ENCODE data around the gene EPB41L2.

The EPB41L2 gene

DNA sequence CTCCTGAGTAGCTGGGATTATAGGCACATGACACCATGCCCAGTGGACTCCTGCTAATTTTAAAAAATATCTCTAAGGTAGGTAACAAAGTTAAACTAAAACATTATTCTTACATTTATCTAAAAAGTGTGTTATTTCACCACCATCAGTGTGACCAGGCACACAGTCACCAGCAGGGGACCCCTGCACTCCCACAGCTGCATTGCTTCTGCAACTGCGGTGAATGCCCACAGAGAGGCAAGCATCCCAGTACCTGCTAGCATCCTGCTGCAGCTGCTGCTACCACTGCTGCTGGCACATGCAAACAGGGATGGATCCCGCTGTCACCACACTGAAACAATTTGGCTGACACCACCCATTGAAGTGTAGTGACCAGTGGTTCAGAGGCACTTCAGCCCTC, 21.9 kb upstream of the EPB41L2 start:
- H3K27ac ChIP-seq, result no peak overlapping the region
- no peak overlapping the region for H3K4me3 ChIP-seq
- TF ChIP-seq Cebpa-rat (IDR thresholded peaks at IDR 0.05), result no peak
- H3K9ac ChIP-seq, result no peak overlapping the region
- no peaks in the 10 kb centered on the region for H3K36me3 ChIP-seq
- no peak overlapping the region for H3K4me2 ChIP-seq
- peaks cover 19% of the 10 kb centered on the region for H3K9me3 ChIP-seq
- H3K27me3 ChIP-seq, result no peaks in the 10 kb centered on the region
- no peaks in the 10 kb centered on the region for H4K20me1 ChIP-seq
- peaks cover 4% of the 10 kb centered on the region for H3K4me1 ChIP-seq

DNA sequence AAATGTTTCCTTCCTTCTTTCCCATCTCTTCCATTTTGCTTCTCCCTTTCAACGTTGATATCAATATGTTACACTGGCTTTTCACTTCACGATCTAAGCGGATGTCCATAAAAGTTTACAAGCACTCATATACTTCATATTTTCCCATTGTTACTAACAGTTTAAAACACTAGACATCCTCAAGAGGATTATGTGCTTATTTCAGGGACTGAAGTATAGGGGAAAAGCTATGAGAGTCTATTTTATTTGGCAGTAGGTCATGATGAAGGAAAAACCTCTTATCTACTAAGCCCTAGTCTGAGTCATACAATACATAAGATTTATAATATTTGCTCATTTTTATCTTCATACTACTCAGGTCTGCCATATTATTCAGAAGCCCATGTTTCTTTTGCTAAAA, 20.6 kb upstream of the EPB41L2 start:
- H3K27me3 ChIP-seq, result no peaks in the 10 kb centered on the region
- no peaks in the 10 kb centered on the region for H3K4me1 ChIP-seq
- no peak overlapping the region for H3K4me3 ChIP-seq
- H3K9ac ChIP-seq, result no peak overlapping the region
- no peaks in the 10 kb centered on the region for H3K36me3 ChIP-seq
- H3K4me2 ChIP-seq, result no peak overlapping the region
- H4K20me1 ChIP-seq, result no peaks in the 10 kb centered on the region
- peaks cover 19% of the 10 kb centered on the region for H3K9me3 ChIP-seq
- no peak overlapping the region for H3K27ac ChIP-seq
- no peak for TF ChIP-seq Cebpa-rat (IDR thresholded peaks at IDR 0.05)

DNA sequence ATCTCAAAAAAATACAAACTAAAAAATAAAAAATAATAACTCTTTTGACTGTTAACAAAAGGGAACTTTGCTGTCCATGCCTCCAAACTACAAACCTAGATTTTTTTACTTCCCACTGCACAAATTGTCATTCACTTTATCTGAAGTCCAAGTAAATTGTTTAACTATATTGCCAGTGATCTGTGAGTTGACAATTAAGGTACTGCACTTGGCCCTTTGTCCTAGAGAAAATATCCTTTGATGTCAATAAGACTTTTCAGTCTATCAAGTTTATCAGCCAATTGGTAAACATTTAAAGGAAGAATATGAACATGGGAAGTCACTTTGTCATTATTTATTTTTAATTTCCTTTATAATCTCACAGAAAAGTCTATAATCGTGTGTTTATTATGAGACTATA, 19.3 kb upstream of the EPB41L2 start:
- Histone ChIP-seq H3K27me3 (no peaks in the 10 kb centered on the region), H3K36me3 (no peaks in the 10 kb centered on the region), H3K4me1 (no peaks in the 10 kb centered on the region), H3K9ac (no peak overlapping the region), H3K4me2 (no peak overlapping the region), H3K4me3 (no peak overlapping the region), H3K9me3 (peaks cover 17% of the 10 kb centered on the region), H4K20me1 (no peaks in the 10 kb centered on the region), H3K27ac (no peak overlapping the region)
- no peak for TF ChIP-seq Cebpa-rat (IDR thresholded peaks at IDR 0.05)

DNA sequence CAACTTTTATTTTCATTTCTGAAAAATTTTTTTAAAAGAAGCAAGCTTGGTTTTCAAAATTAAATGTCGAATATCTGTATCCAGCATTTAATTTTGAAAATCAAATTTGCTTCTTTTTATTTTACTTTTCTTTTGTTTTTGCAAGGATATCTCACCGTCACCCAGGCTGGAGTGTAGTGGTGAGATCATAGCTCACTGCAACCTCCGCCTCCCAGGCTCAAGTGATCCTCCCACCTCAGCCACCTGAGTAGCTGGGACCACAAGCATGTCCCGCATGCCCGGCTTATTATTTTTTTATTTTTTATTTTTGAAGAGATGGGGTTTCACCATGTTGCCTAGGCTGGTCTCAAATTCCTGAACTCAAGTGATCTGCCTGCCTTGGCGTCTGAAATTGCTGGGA, 17.0 kb upstream of the EPB41L2 start:
- H3K4me2 ChIP-seq, result no peak overlapping the region
- no peaks in the 10 kb centered on the region for H3K36me3 ChIP-seq
- no peak for TF ChIP-seq Cebpa-rat (IDR thresholded peaks at IDR 0.05)

DNA sequence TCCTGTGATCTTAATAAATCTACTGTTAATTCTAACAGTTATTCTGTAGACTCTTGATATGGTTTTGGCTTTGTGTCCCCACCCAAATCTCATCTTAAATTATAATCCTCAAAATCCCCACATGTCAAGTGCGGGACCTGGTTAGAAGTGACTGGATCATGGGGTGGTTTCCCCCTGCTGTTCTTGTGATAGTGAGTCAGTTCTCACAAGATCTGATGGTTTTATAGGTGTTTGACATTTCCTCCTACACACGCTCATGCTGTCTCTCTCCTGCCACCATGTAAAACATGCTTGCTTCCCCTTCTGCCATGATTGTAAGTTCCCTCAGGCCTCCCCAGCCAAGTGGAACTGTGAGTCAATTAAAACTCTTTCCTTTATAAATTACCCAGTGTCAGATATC, 10.5 kb upstream of the EPB41L2 start:
- no peak for TF ChIP-seq Cebpa-rat (IDR thresholded peaks at IDR 0.05)
- no peak overlapping the region for H3K4me3 ChIP-seq
- no peaks in the 10 kb centered on the region for H3K9me3 ChIP-seq

More for the DNA sequence above, 17.0 kb upstream of the EPB41L2 start:
- Histone ChIP-seq H3K9me3 (no peaks in the 10 kb centered on the region), H3K4me1 (no peaks in the 10 kb centered on the region), H4K20me1 (no peaks in the 10 kb centered on the region), H3K9ac (no peak overlapping the region), H3K27ac (no peak overlapping the region), H3K4me3 (no peak overlapping the region), H3K27me3 (no peaks in the 10 kb centered on the region)

DNA sequence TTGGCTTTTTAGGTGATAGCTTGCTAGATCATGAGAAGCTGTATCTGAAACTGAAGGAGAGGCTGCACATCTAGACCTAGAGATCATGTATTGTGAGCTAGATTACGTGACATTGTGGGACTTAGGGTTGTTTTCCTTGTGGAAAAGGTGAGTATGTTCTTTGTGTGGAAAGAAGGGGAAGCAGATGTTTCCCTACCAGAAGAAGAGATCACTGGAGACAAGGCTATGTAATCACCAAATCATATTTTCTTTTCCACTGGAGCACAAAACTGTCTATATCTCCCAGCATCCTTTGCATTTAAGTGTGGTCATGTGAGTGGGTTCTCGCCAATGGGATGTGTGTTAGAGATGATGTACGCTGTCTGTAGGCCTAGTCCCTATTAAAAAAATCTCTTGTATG, 7.0 kb upstream of the EPB41L2 start:
- Histone ChIP-seq H3K4me1 (no peaks in the 10 kb centered on the region), H3K27me3 (no peaks in the 10 kb centered on the region), H3K4me2 (no peak overlapping the region), H3K36me3 (no peaks in the 10 kb centered on the region), H3K9me3 (no peaks in the 10 kb centered on the region), H3K9ac (no peak overlapping the region), H4K20me1 (no peaks in the 10 kb centered on the region), H3K4me3 (no peak overlapping the region), H3K27ac (no peak overlapping the region)
- TF ChIP-seq Cebpa-rat (IDR thresholded peaks at IDR 0.05), result no peak

More for the DNA sequence above, 10.5 kb upstream of the EPB41L2 start:
- H3K9ac ChIP-seq, result no peak overlapping the region
- H4K20me1 ChIP-seq, result no peaks in the 10 kb centered on the region
- H3K27ac ChIP-seq, result no peak overlapping the region
- no peaks in the 10 kb centered on the region for H3K27me3 ChIP-seq
- H3K4me1 ChIP-seq, result no peaks in the 10 kb centered on the region
- H3K4me2 ChIP-seq, result no peak overlapping the region
- H3K36me3 ChIP-seq, result no peaks in the 10 kb centered on the region

DNA sequence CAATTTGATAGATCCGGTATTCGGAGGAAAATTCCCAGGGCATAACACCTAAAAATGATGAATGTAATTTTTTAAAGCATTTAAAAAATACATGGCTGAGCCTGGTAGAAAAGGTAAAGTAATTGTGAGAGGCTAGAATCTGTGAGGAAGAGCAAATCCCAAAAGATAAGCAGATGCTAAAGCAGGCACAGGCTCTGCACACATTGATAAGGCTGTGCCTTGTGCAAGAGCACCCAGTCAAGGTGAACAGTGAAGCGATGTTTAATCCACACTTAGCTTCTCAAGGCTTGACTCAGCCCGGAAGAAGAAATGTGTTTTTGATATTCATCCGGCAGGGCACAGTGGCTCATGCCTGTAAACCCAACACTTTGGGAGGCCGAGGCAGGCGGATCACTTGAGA, 5.1 kb upstream of the EPB41L2 start:
- Histone ChIP-seq H3K9me3 (no peaks in the 10 kb centered on the region), H3K4me2 (no peak overlapping the region), H3K4me1 (peaks cover 8% of the 10 kb centered on the region), H3K36me3 (no peaks in the 10 kb centered on the region), H3K9ac (no peak overlapping the region), H3K4me3 (no peak overlapping the region), H3K27me3 (no peaks in the 10 kb centered on the region), H4K20me1 (no peaks in the 10 kb centered on the region), H3K27ac (no peak overlapping the region)
- TF ChIP-seq Cebpa-rat (IDR thresholded peaks at IDR 0.05), result no peak

DNA sequence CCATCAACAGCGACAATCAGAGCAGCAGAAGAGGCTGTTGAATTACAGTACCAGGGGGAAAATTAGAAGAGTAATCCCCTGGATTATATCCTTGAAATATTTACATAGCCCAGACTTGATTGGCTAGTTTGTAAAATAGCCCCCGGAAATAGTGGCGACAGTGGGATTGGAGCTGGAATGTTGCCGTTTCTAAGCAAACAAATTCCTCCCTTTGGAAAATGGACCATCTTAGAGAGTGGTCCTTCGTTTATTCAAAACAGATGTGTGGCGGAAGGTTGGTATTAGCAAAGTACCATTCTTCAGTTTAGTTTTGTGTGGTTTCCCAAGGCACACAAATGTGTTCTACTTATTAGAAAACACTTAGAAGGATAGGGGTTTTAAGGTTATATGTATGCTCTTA, 4.5 kb upstream of the EPB41L2 start:
- no peaks in the 10 kb centered on the region for H3K27me3 ChIP-seq

DNA sequence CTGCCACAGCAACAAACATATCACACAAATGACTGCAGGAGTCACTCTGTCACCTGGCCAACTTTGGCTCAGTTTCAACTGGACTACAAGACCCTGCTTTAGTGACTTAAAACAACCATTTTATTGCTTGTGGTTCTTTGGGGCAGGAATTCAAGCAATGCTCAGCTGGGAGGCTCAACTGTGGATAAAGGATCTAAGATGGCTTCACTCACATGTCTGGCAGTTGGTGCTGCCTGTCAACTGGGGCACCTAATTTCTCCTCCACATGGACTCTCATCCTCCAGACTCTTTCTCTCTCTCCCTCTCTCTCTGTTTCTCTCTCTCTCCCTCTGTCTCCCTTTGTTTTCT, 2.8 kb upstream of the EPB41L2 start:
- H3K27ac ChIP-seq, result no peak overlapping the region
- no peak for TF ChIP-seq Cebpa-rat (IDR thresholded peaks at IDR 0.05)
- H3K9ac ChIP-seq, result no peak overlapping the region
- no peaks in the 10 kb centered on the region for H3K36me3 ChIP-seq
- no peak overlapping the region for H3K4me3 ChIP-seq
- peaks cover 12% of the 10 kb centered on the region for H4K20me1 ChIP-seq
- H3K27me3 ChIP-seq, result no peaks in the 10 kb centered on the region
- H3K4me2 ChIP-seq, result no peak overlapping the region
- peaks cover 19% of the 10 kb centered on the region for H3K4me1 ChIP-seq
- no peaks in the 10 kb centered on the region for H3K9me3 ChIP-seq

More for the DNA sequence above, 4.5 kb upstream of the EPB41L2 start:
- TF ChIP-seq Cebpa-rat (IDR thresholded peaks at IDR 0.05), result no peak
- no peaks in the 10 kb centered on the region for H4K20me1 ChIP-seq
- H3K27ac ChIP-seq, result no peak overlapping the region
- no peaks in the 10 kb centered on the region for H3K36me3 ChIP-seq
- H3K4me1 ChIP-seq, result peaks cover 8% of the 10 kb centered on the region
- no peaks in the 10 kb centered on the region for H3K9me3 ChIP-seq
- H3K9ac ChIP-seq, result no peak overlapping the region
- H3K4me3 ChIP-seq, result no peak overlapping the region
- no peak overlapping the region for H3K4me2 ChIP-seq

DNA sequence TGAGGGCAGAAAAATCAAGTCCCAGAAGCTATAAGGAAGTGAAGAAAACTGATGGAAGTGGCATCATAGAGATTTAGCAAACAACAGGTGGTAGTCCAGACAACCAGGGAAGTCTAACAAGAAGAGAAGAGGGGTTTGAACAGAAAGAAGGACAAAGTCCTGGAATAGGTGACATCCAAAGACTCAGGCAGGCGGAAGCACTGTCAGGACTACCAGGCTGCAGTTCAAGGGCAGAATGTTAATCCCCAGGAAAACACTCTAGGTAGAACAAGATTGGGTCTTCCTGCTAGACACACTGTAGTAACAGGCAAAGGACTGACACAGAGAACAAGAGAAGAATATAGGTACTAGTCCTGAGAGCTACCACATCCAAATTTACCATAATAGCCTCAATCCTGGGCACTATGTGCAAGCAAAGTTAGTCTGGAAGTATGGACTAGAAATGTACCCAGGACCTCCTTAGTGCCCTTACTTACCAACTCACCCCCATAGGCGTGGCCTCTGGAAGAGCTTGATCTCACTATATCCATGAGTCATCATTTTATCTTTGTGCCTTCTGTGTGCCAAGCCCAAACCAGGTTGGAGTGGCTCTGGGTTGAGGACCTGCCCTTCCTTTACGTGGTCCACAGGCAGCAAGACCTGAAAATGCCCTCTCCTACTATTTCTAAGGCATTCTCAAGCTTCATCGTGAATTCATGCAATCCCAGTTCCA, 2.2 kb upstream of the EPB41L2 start:
- H3K9ac ChIP-seq, result no peak overlapping the region
- no peak overlapping the region for H3K4me3 ChIP-seq
- H3K4me2 ChIP-seq, result no peak overlapping the region
- no peaks in the 10 kb centered on the region for H3K27me3 ChIP-seq
- no peak overlapping the region for H3K27ac ChIP-seq
- H3K9me3 ChIP-seq, result no peaks in the 10 kb centered on the region
- TF ChIP-seq Cebpa-rat (IDR thresholded peaks at IDR 0.05), result no peak
- H3K36me3 ChIP-seq, result no peaks in the 10 kb centered on the region
- peaks cover 16% of the 10 kb centered on the region for H4K20me1 ChIP-seq
- H3K4me1 ChIP-seq, result peaks cover 24% of the 10 kb centered on the region

Data from BLaER1 (cell line).